Measurements from ENCODE around the gene AP1M2.

Gene AP1M2

GRCh38 chr19:10587022-10587838 lies at the start of gene AP1M2:
TSS of gene AP1M2 (minus strand) at chr19:10587312. CDS start at chr19:10587231, 81 bp downstream.
- DNase-seq: no peak

GRCh38 chr19:10636304-10636972 lies 49.3 kb upstream of the AP1M2 start:
- no peak for DNase-seq

- DNase-seq: no peak
These were observed 47.9 kb upstream of the AP1M2 start for GRCh38 chr19:10634963-10635362.

GRCh38 chr19:10634430-10634829 lies 47.3 kb upstream of the AP1M2 start:
- DNase-seq: no peak

- DNase-seq: no peak
These were observed 44.8 kb upstream of the AP1M2 start for GRCh38 chr19:10631874-10632273.

GRCh38 chr19:10625762-10626138 lies 38.6 kb upstream of the AP1M2 start:
- no peak for DNase-seq

GRCh38 chr19:10625003-10625761 lies 38.1 kb upstream of the AP1M2 start, which contains the start of gene SLC44A2:
TSS of gene SLC44A2 (plus strand) at chr19:10625553. CDS start at chr19:10625634, 81 bp downstream.
- peak; percentile 66 for DNase-seq

GRCh38 chr19:10624585-10624984 lies 37.5 kb upstream of the AP1M2 start:
- DNase-seq: no peak

GRCh38 chr19:10621966-10622365 lies 34.9 kb upstream of the AP1M2 start:
- DNase-seq: no peak

- no peak for DNase-seq
These were observed 33.7 kb upstream of the AP1M2 start for GRCh38 chr19:10620786-10621185.

GRCh38 chr19:10618846-10619245 lies 31.7 kb upstream of the AP1M2 start:
- no peak for DNase-seq

GRCh38 chr19:10617409-10618121 lies 30.5 kb upstream of the AP1M2 start:
- no peak for DNase-seq

GRCh38 chr19:10615429-10616023 lies 28.4 kb upstream of the AP1M2 start:
- no peak for DNase-seq

- no peak for DNase-seq
These were observed 25.5 kb upstream of the AP1M2 start for GRCh38 chr19:10612499-10613119.

- DNase-seq: no peak
These were observed 24.8 kb upstream of the AP1M2 start for GRCh38 chr19:10611907-10612306.

GRCh38 chr19:10604460-10604980 lies 17.4 kb upstream of the AP1M2 start:
- DNase-seq: no peak

GRCh38 chr19:10603873-10604459 lies 16.9 kb upstream of the AP1M2 start:
- DNase-seq: no peak

- no peak for DNase-seq
These were observed 16.2 kb upstream of the AP1M2 start for GRCh38 chr19:10603084-10603872.

GRCh38 chr19:10602330-10603083 lies 15.4 kb upstream of the AP1M2 start:
- peak; percentile 89 for DNase-seq

- DNase-seq: no peak
These were observed 14.9 kb upstream of the AP1M2 start for GRCh38 chr19:10601999-10602329.
